Liver (tissue), 9 donors: ENCODE results near the gene NUDT17. TPM values are rescaled to one million over a fixed set of nuclear protein-coding genes. Genes with fewer than 3 reads are reported as not detected.
A peak's percentile ranks its signal among the peaks of the same experiment; 100 is the strongest.

Experiments
- DNase-seq: peaks from one replicate; pipeline ENCODE4 v3.0.0-alpha.2; 2017; ENCODE audit warnings: low spot score
- H3K27ac ChIP-seq, 2 donors: one replicate each; pipeline ENCODE4 v1.7.0; 2013; ENCODE audit warnings: inconsistent platforms in 2 of 2, low read length in 2 of 2, control low read depth in 1 of 2, low read depth in 1 of 2, mild to moderate bottlenecking in 1 of 2
- H3K27me3 ChIP-seq, 4 donors: one replicate each; pipeline versions ENCODE4 v1.6.1 to v1.7.0; 2013; ENCODE audit warnings: low read length in 3 of 4, inconsistent platforms in 1 of 4, mild to moderate bottlenecking in 1 of 4, moderate library complexity in 1 of 4; ENCODE audit not compliant: control insufficient read depth in 4 of 4, insufficient read depth in 4 of 4
- H3K36me3 ChIP-seq, 4 donors: one replicate each; pipeline versions ENCODE4 v1.6.1 to v1.7.0; 2013; ENCODE audit warnings: low read length in 3 of 4, mild to moderate bottlenecking in 3 of 4, low read depth in 1 of 4, moderate library complexity in 1 of 4; ENCODE audit not compliant: control insufficient read depth in 4 of 4, insufficient read depth in 3 of 4
- H3K4me1 ChIP-seq, 4 donors: one replicate each; pipeline versions ENCODE4 v1.6.1 to v1.7.0; 2013; ENCODE audit warnings: low read length in 3 of 4, mild to moderate bottlenecking in 3 of 4, moderate library complexity in 1 of 4; ENCODE audit not compliant: control insufficient read depth in 4 of 4, insufficient read depth in 4 of 4
- H3K4me3 ChIP-seq, 3 donors: one replicate each; pipeline versions ENCODE4 v1.6.1 to v1.7.0; 2013; ENCODE audit warnings: low read length in 3 of 3, control low read depth in 1 of 3, low read depth in 1 of 3, mild to moderate bottlenecking in 1 of 3
- H3K9ac ChIP-seq, 2 donors: one replicate each; pipeline ENCODE4 v1.7.0; 2013; ENCODE audit warnings: low read length in 2 of 2, mild to moderate bottlenecking in 2 of 2, moderate library complexity in 2 of 2, control low read depth in 1 of 2, low read depth in 1 of 2
- H3K9me3 ChIP-seq, 4 donors: one replicate each; pipeline versions ENCODE4 v1.6.1 to v1.7.0; 2013; ENCODE audit warnings: low read length in 3 of 4; ENCODE audit not compliant: control insufficient read depth in 4 of 4
- FOXA1 ChIP-seq: IDR thresholded peaks from 2 replicates; pipeline ENCODE4 v1.6.1; 2016; ENCODE audit warnings: antibody characterized with exemption
- FOXA2 ChIP-seq: IDR thresholded peaks from 2 replicates; pipeline ENCODE4 v1.6.1; 2016; ENCODE audit warnings: antibody characterized with exemption
- GABPA ChIP-seq, 2 donors: IDR thresholded peaks in 1 of 2; conservative IDR thresholded peaks in 1 of 2; 2 replicates each; pipeline ENCODE4 v1.6.1; 2016; ENCODE audit warnings: antibody characterized with exemption in 2 of 2, mild to moderate bottlenecking in 1 of 2, moderate library complexity in 1 of 2
- HNF4A ChIP-seq, 2 donors: conservative IDR thresholded peaks; 2 replicates each; pipeline ENCODE4 v1.6.1; 2016; ENCODE audit warnings: antibody characterized with exemption in 2 of 2, mild to moderate bottlenecking in 2 of 2
- HNF4G ChIP-seq: IDR thresholded peaks from 2 replicates; pipeline ENCODE4 v1.6.1; 2016; ENCODE audit warnings: antibody characterized with exemption
- JUND ChIP-seq, 2 donors: IDR thresholded peaks; 2 replicates each; pipeline ENCODE4 v1.6.1; 2016; ENCODE audit warnings: antibody characterized with exemption in 2 of 2
- NR2F2 ChIP-seq: IDR thresholded peaks from 2 replicates; pipeline ENCODE4 v1.6.1; 2016; ENCODE audit warnings: antibody characterized with exemption
- RAD21 ChIP-seq, 2 donors: IDR thresholded peaks; 2 replicates each; pipeline ENCODE4 v1.6.1; 2016; ENCODE audit warnings: antibody characterized with exemption in 2 of 2, mild to moderate bottlenecking in 2 of 2
- RXRA ChIP-seq, 2 donors: IDR thresholded peaks; 2 replicates each; pipeline ENCODE4 v1.6.1; 2017 to 2018; ENCODE audit warnings: antibody characterized with exemption in 2 of 2, mild to moderate bottlenecking in 1 of 2
- SP1 ChIP-seq: IDR thresholded peaks from 2 replicates; pipeline ENCODE4 v1.6.1; 2018; ENCODE audit warnings: antibody characterized with exemption, mild to moderate bottlenecking
- TAF1 ChIP-seq: conservative IDR thresholded peaks from 2 replicates; pipeline ENCODE4 v1.6.1; 2016; ENCODE audit warnings: antibody characterized with exemption, mild to moderate bottlenecking
- YY1 ChIP-seq: IDR thresholded peaks from 2 replicates; pipeline ENCODE4 v1.6.1; 2016; ENCODE audit warnings: antibody characterized with exemption, mild to moderate bottlenecking
- WGBS: extraction: QIAGEN DNeasy Blood & Tissue Kit; methylation state at CpG from one replicate; pipeline ENCODE4 v1.1.7; 2013; 5-methylcytosine and 5-hydroxymethylcytosine counted together
- polyA plus RNA-seq, 2 donors: library from polyadenylated mRNA; stranded (reverse) in 1 of 2; unstranded in 1 of 2; fragments of 200-250 nt in 1 of 2; fragments of >200 nt in 1 of 2; fragmentation: Nextera tagmentation in 1 of 2; extraction: Ambion mirVana in 1 of 2; gene quantifications; one replicate each; pipeline versions ENCODE4 v1.2.1 to v1.2.3, GENCODE V29; 2013 to 2015
- total RNA-seq, 2 donors: library from RNA; depleted of rRNA; stranded (reverse); fragments of >200 nt; gene quantifications; one replicate each; pipeline ENCODE4 v1.2.3, GENCODE V29; 2014
- TF ChIP-seq, protein P1 (sequence below): IDR thresholded peaks from 2 replicates; pipeline ENCODE4 v1.6.1; 2016; ENCODE audit warnings: antibody characterized with exemption
- TF ChIP-seq, protein P2 (sequence below): IDR thresholded peaks from 2 replicates; pipeline ENCODE4 v1.6.1; 2016; ENCODE audit warnings: antibody characterized with exemption
- TF ChIP-seq, protein P3 (sequence below): IDR thresholded peaks from 2 replicates; pipeline ENCODE4 v1.6.1; 2016; ENCODE audit warnings: antibody characterized with exemption, mild to moderate bottlenecking
- TF ChIP-seq, protein P4 (sequence below): IDR thresholded peaks from 2 replicates; pipeline ENCODE4 v1.6.1; 2016; ENCODE audit warnings: antibody characterized with exemption
- TF ChIP-seq, protein P5 (sequence below): fragments of 150-350 bp; IDR thresholded peaks from 2 replicates; pipeline ENCODE4 v1.5.1; 2017; ENCODE audit warnings: improper control_type of control experiment, low read depth, low read length; ENCODE audit not compliant: missing input control
- donor health status: healthy.
- donor health status: healthy.
- donor health status: healthy.
- donor health status: healthy.
- donor health status: healthy.

The NUDT17 gene
- total and polyA plus RNA-seq, 4 donors = 0.59 to 2.1 (median 1.0) TPM

DNA sequence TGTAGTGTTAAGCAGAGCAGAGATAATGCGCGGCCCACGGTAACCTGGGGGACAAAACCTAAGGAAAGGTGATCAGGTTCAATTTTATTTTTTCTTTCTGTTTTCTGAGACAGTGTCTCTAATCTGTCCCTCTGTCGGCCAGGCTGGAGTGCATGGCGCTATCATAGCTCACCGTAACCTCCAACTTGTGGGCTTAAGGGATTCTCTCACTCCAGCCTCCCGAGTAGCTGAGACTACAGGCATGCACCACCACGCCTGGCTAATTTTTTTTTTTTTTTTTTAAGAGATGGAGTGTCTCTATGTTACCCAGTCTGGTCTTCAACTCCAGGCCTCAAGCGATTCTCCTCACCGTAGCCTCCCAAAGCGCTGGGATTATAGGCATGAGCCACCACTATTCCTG lies 41.0 kb downstream of the NUDT17 start:
- WGBS = 55% methylated on average over 11 of the region's 11 CpGs
- TF ChIP-seq, protein P1, sequence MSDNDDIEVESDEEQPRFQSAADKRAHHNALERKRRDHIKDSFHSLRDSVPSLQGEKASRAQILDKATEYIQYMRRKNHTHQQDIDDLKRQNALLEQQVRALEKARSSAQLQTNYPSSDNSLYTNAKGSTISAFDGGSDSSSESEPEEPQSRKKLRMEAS = no peak
- TF ChIP-seq, protein P2, sequence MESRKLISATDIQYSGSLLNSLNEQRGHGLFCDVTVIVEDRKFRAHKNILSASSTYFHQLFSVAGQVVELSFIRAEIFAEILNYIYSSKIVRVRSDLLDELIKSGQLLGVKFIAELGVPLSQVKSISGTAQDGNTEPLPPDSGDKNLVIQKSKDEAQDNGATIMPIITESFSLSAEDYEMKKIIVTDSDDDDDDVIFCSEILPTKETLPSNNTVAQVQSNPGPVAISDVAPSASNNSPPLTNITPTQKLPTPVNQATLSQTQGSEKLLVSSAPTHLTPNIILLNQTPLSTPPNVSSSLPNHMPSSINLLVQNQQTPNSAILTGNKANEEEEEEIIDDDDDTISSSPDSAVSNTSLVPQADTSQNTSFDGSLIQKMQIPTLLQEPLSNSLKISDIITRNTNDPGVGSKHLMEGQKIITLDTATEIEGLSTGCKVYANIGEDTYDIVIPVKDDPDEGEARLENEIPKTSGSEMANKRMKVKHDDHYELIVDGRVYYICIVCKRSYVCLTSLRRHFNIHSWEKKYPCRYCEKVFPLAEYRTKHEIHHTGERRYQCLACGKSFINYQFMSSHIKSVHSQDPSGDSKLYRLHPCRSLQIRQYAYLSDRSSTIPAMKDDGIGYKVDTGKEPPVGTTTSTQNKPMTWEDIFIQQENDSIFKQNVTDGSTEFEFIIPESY = no peak
- TF ChIP-seq FOXA1 = no peak
- TF ChIP-seq, protein P3, sequence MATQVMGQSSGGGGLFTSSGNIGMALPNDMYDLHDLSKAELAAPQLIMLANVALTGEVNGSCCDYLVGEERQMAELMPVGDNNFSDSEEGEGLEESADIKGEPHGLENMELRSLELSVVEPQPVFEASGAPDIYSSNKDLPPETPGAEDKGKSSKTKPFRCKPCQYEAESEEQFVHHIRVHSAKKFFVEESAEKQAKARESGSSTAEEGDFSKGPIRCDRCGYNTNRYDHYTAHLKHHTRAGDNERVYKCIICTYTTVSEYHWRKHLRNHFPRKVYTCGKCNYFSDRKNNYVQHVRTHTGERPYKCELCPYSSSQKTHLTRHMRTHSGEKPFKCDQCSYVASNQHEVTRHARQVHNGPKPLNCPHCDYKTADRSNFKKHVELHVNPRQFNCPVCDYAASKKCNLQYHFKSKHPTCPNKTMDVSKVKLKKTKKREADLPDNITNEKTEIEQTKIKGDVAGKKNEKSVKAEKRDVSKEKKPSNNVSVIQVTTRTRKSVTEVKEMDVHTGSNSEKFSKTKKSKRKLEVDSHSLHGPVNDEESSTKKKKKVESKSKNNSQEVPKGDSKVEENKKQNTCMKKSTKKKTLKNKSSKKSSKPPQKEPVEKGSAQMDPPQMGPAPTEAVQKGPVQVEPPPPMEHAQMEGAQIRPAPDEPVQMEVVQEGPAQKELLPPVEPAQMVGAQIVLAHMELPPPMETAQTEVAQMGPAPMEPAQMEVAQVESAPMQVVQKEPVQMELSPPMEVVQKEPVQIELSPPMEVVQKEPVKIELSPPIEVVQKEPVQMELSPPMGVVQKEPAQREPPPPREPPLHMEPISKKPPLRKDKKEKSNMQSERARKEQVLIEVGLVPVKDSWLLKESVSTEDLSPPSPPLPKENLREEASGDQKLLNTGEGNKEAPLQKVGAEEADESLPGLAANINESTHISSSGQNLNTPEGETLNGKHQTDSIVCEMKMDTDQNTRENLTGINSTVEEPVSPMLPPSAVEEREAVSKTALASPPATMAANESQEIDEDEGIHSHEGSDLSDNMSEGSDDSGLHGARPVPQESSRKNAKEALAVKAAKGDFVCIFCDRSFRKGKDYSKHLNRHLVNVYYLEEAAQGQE = no peak
- H3K4me1 ChIP-seq = peaks cover 0 to 13% (median 8%) of the 10 kb centered on the region in 4 donors
- peak overlapping the region in 2 of 3 donors; percentile 76 to 81 for H3K4me3 ChIP-seq
- H3K27ac ChIP-seq = no peak overlapping the region
- no peak for DNase-seq
- H3K9ac ChIP-seq = no peak overlapping the region
- no peaks in the 10 kb centered on the region for H3K36me3 ChIP-seq
- no peaks in the 10 kb centered on the region for H3K9me3 ChIP-seq
- no peaks in the 10 kb centered on the region for H3K27me3 ChIP-seq

DNA sequence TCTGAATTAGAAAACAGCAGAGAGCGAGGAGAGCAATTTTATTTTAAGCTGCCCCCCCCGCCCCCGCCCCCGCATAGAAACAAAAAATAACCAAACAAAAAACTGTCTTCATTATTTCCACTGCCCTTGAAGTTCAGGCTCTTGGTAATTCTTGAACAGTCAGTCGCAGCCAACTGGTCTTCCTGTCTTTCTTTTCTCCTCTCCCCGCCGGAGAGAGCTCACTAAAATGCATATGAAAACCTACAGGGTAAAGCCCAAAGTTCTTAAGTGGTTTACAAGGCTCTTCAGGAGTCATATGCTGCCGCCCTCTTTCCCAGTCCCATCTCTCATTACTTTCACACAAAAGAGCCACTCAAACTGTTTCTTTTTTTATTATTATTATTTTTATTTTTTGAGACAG lies 41.4 kb downstream of the NUDT17 start:
- Histone ChIP-seq H3K36me3 (no peaks in the 10 kb centered on the region), H3K27ac (no peak overlapping the region), H3K9me3 (no peaks in the 10 kb centered on the region), H3K4me1 (peaks cover 0 to 17% (median 8%) of the 10 kb centered on the region in 4 donors), H3K27me3 (no peaks in the 10 kb centered on the region), H3K9ac (no peak overlapping the region), H3K4me3 (no peak overlapping the region)
- TF ChIP-seq JUND (IDR thresholded peaks at IDR 0.05) = no peak
- 77% methylated on average over 8 of the region's 8 CpGs for WGBS
- DNase-seq = no peak

DNA sequence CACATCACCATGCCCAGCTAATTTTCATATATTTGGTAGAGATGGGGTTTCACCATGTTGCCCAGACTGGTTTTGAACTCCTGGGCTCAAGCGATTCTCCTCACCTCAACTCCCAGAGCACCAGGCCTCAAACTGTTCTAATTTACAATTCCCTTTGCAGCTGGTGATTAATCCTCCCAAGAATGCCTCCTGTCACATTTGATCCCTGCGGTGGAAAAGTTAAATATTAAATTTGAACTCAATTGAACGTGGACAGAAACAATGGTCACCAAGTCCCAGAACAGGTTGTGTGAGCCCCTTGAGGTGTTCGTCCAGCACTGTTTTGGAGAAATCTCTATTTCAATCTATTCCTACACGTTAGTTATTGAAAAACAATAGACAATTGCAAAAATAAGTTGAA lies 42.2 kb downstream of the NUDT17 start:
- no peak overlapping the region for H3K4me3 ChIP-seq
- H3K27me3 ChIP-seq = no peaks in the 10 kb centered on the region
- H3K9me3 ChIP-seq = no peaks in the 10 kb centered on the region
- H3K9ac ChIP-seq = no peak overlapping the region
- peaks cover 0 to 24% (median 12%) of the 10 kb centered on the region in 4 donors for H3K4me1 ChIP-seq
- H3K36me3 ChIP-seq = no peaks in the 10 kb centered on the region
- no peak overlapping the region for H3K27ac ChIP-seq
- DNase-seq = no peak
- 67% methylated on average over 5 of the region's 5 CpGs for WGBS
- TF ChIP-seq FOXA1 (no peak), FOXA2 (no peak), RXRA (IDR thresholded peaks at IDR 0.05) (no peak), YY1 (no peak), HNF4A (conservative IDR thresholded peaks at IDR 0.05) (no peak), TAF1 (no peak), HNF4G (no peak), JUND (IDR thresholded peaks at IDR 0.05) (no peak), GABPA (IDR thresholded peaks at IDR 0.05 in 1 of 2, conservative IDR thresholded peaks at IDR 0.05 in 1 of 2) (no peak), NR2F2 (no peak), RAD21 (IDR thresholded peaks at IDR 0.05) (no peak), SP1 (no peak)
- TF ChIP-seq, protein P4, sequence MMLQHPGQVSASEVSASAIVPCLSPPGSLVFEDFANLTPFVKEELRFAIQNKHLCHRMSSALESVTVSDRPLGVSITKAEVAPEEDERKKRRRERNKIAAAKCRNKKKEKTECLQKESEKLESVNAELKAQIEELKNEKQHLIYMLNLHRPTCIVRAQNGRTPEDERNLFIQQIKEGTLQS = no peak
- TF ChIP-seq, protein P1 = no peak
- TF ChIP-seq, protein P5, sequence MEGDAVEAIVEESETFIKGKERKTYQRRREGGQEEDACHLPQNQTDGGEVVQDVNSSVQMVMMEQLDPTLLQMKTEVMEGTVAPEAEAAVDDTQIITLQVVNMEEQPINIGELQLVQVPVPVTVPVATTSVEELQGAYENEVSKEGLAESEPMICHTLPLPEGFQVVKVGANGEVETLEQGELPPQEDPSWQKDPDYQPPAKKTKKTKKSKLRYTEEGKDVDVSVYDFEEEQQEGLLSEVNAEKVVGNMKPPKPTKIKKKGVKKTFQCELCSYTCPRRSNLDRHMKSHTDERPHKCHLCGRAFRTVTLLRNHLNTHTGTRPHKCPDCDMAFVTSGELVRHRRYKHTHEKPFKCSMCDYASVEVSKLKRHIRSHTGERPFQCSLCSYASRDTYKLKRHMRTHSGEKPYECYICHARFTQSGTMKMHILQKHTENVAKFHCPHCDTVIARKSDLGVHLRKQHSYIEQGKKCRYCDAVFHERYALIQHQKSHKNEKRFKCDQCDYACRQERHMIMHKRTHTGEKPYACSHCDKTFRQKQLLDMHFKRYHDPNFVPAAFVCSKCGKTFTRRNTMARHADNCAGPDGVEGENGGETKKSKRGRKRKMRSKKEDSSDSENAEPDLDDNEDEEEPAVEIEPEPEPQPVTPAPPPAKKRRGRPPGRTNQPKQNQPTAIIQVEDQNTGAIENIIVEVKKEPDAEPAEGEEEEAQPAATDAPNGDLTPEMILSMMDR = no peak
- TF ChIP-seq, protein P3 = no peak
